PC-3 (cell line): ENCODE results near the gene TNNT1. TPM values are rescaled to one million over a fixed set of nuclear protein-coding genes. Genes with fewer than 3 reads are reported as not detected.
A peak's percentile ranks its signal among the peaks of the same experiment; 100 is the strongest.

Source experiments
- ATAC-seq: fragments of 200-7000 bp; cut with Tn5 transposase; 2 replicates; pipeline ENCODE4 v1.9.1; 2020; ENCODE audit warnings: mild to moderate bottlenecking, moderate library complexity
- BruUV-seq: library from RNA; stranded (reverse); fragments of 400-500 nt; replicated peaks from 2 replicates; lab custom pipeline; 2021; lab: Mats Ljungman, UMichigan
- CTCF ChIA-PET: fragments of 300-600 bp; sonication (Branson Sonifier 250); formaldehyde crosslinking; loops from one replicate; lab custom pipeline; 2022; ENCODE audit warnings: antibody characterized with exemption; lab: Charles Lee
- POLR2A ChIA-PET: fragments of 300-600 bp; sonication (Branson Sonifier 250); formaldehyde crosslinking; loops from one replicate; lab custom pipeline; 2022; ENCODE audit warnings: antibody characterized with exemption; ENCODE audit not compliant: unreplicated experiment; lab: Charles Lee
- DNase-seq: peaks from one replicate; pipeline ENCODE4 v3.0.0-alpha.2; 2015
- H2AFZ ChIP-seq: fragments of 300-600 bp; sonication (generic); 2 replicates; pipeline ENCODE4 v1.6.0; 2016; ENCODE audit warnings: antibody characterized with exemption, low read length
- H3F3A ChIP-seq: fragments of 300-600 bp; sonication (generic); one replicate; pipeline ENCODE4 v1.6.0; 2017; ENCODE audit warnings: antibody characterized with exemption, low read length, control low read depth, mild to moderate bottlenecking; ENCODE audit not compliant: unreplicated experiment
- H3K27ac ChIP-seq: fragments of 300-600 bp; sonication (generic); 2 replicates; pipeline ENCODE4 v1.5.1; 2016; ENCODE audit warnings: mild to moderate bottlenecking, low read length
- H3K27me3 ChIP-seq: fragments of 300-600 bp; sonication (generic); 2 replicates; pipeline ENCODE4 v1.6.1; 2016; ENCODE audit warnings: low read length, mixed read lengths
- H3K36me3 ChIP-seq: fragments of 300-600 bp; sonication (generic); 2 replicates; pipeline ENCODE4 v1.6.1; 2016; ENCODE audit warnings: low read depth, mixed run types, low read length, mixed read lengths
- H3K4me1 ChIP-seq: fragments of 300-600 bp; sonication (generic); 2 replicates; pipeline ENCODE4 v1.5.1; 2016; ENCODE audit warnings: low read length; ENCODE audit not compliant: insufficient read depth
- H3K4me2 ChIP-seq: fragments of 300-600 bp; sonication (generic); 2 replicates; pipeline ENCODE4 v1.6.0; 2016; ENCODE audit warnings: low read length
- H3K4me3 ChIP-seq: fragments of 300-600 bp; sonication (generic); 2 replicates; pipeline ENCODE4 v1.5.1; 2016; ENCODE audit warnings: mild to moderate bottlenecking, low read length, mixed read lengths
- H3K79me2 ChIP-seq: fragments of 300-600 bp; sonication (generic); 2 replicates; pipeline ENCODE4 v1.6.1; 2017; ENCODE audit warnings: low read length, mixed read lengths
- H3K9ac ChIP-seq: fragments of 300-600 bp; sonication (generic); 2 replicates; pipeline ENCODE4 v1.6.0; 2016; ENCODE audit warnings: mild to moderate bottlenecking, low read length
- H3K9me2 ChIP-seq: fragments of 300-600 bp; sonication (generic); replicated peaks from 2 replicates; pipeline ENCODE4 v1.6.1; 2016; ENCODE audit warnings: mixed run types, low read length, mixed read lengths
- H3K9me3 ChIP-seq: fragments of 300-600 bp; sonication (generic); 2 replicates; pipeline ENCODE4 v1.6.1; 2016; ENCODE audit warnings: low read length, mixed read lengths
- H4K20me1 ChIP-seq: fragments of 300-600 bp; sonication (generic); 2 replicates; pipeline ENCODE4 v1.6.1; 2016; ENCODE audit warnings: low read length, mixed read lengths
- CTCF ChIP-seq: fragments of 300-600 bp; sonication (generic); conservative IDR thresholded peaks from 2 replicates; pipeline ENCODE4 v1.5.1; 2017; ENCODE audit warnings: antibody characterized with exemption, low read depth, mild to moderate bottlenecking, low read length
- EZH2 ChIP-seq: fragments of 300-600 bp; sonication (generic); IDR thresholded peaks from one replicate; pipeline ENCODE4 v1.6.1; 2017; ENCODE audit warnings: antibody characterized with exemption, mild to moderate bottlenecking, low read length; ENCODE audit not compliant: unreplicated experiment
- EZH2phosphoT487 ChIP-seq: fragments of 300-600 bp; sonication (generic); IDR thresholded peaks from 2 replicates; pipeline ENCODE4 v1.6.1; 2018; ENCODE audit warnings: mild to moderate bottlenecking, antibody characterized with exemption, low read length, borderline replicate concordance
- intact Hi-C: fragments of 100-400 bp; cut with micrococcal nuclease; formaldehyde crosslinking; loops from 2 replicates; pipeline ENCODE4 v1.9.0; 2023
- total RNA-seq: library from RNA; depleted of rRNA; stranded (reverse); fragments of >200 nt; gene quantifications from 2 replicates; pipeline ENCODE4 v1.2.3, GENCODE V29; 2014

The TNNT1 gene
- total RNA-seq, 1 experiment from 2014 or later: 266 TPM

- BruUV-seq: no TSS peak
- TF ChIP-seq CTCF (no peak), EZH2 (no peak), EZH2phosphoT487 (no peak)
- Histone ChIP-seq H3K27ac (no peak overlapping the region), H3K9ac (no peak overlapping the region), H3K4me2 (peak overlapping the region; percentile 77), H3K4me3 (peak overlapping the region; percentile 52), H3K27me3 (no peaks in the 10 kb centered on the region), H3K9me2 (no peaks in the 10 kb centered on the region), H3K79me2 (0 out of 2 replicates have a peak, but pooled peaks cover 3% of the 10 kb centered on the region), H4K20me1 (no peaks in the 10 kb centered on the region), H3K4me1 (peaks cover 6% of the 10 kb centered on the region; the same call in 1 of the 2 replicates), H3F3A (no peaks in the 10 kb centered on the region), H2AFZ (no peak overlapping the region), H3K36me3 (no peaks in the 10 kb centered on the region), H3K9me3 (no peaks in the 10 kb centered on the region)
- CTCF ChIA-PET: interaction anchor here (0.6 kb wide), 1 partner anchor 30 kb away, joined by 3 read pairs; no protein-coding TSS in a partner anchor
- ATAC-seq: no peak
- intact Hi-C loops: no loop called here
- POLR2A ChIA-PET: no interaction called here
- no peak for DNase-seq
Observed at GRCh38 chr19:55145232-55145631, 3.8 kb downstream of the TNNT1 start.

GRCh38 chr19:55141696-55142095 lies 7.3 kb downstream of the TNNT1 start:
- CTCF ChIA-PET: interaction anchor here (0.6 to 1.3 kb wide), 8 partner anchors 17 to 362 kb away, joined by 3 to 18 read pairs (median 8); partner anchors contain the start of gene PPP6R1
- Histone ChIP-seq H3K9me3 (no peaks in the 10 kb centered on the region), H3K9ac (no peak overlapping the region), H3K4me3 (no peak overlapping the region), H4K20me1 (no peaks in the 10 kb centered on the region), H3K4me2 (peak overlapping the region; percentile 26), H3K27me3 (no peaks in the 10 kb centered on the region), H3K27ac (no peak overlapping the region), H3K36me3 (no peaks in the 10 kb centered on the region), H3K79me2 (0 out of 2 replicates have a peak, but pooled peaks cover 3% of the 10 kb centered on the region), H2AFZ (peak overlapping the region; percentile 10), H3F3A (no peaks in the 10 kb centered on the region), H3K4me1 (peaks cover 1% of the 10 kb centered on the region; the same call in 1 of the 2 replicates), H3K9me2 (no peaks in the 10 kb centered on the region)
- TF ChIP-seq EZH2phosphoT487 (no peak), EZH2 (no peak)
- BruUV-seq: no TSS peak
- ATAC-seq (no peak), DNase-seq (no peak)
- intact Hi-C loops: loop anchor here (1.0 to 5.0 kb wide), 4 partner anchors 19 to 361 kb away; no protein-coding TSS in a partner anchor
- POLR2A ChIA-PET: no interaction called here

GRCh38 chr19:55137915-55138314 lies 11.1 kb downstream of the TNNT1 start:
- intact Hi-C loops: no loop called here

More at GRCh38 chr19:55137915-55138314, 11.1 kb downstream of the TNNT1 start:
- H3K9me3 ChIP-seq: no peaks in the 10 kb centered on the region
- no peaks in the 10 kb centered on the region for H4K20me1 ChIP-seq
- POLR2A ChIA-PET: no interaction called here
- no peak for DNase-seq
- no peak overlapping the region for H2AFZ ChIP-seq
- no peak for ATAC-seq
- no peak overlapping the region for H3K9ac ChIP-seq
- H3F3A ChIP-seq: no peaks in the 10 kb centered on the region
- no peak overlapping the region for H3K4me2 ChIP-seq
- no peak overlapping the region for H3K27ac ChIP-seq
- BruUV-seq: no TSS peak
- no peaks in the 10 kb centered on the region for H3K27me3 ChIP-seq
- H3K36me3 ChIP-seq: no peaks in the 10 kb centered on the region
- CTCF ChIA-PET: no interaction called here
- TF ChIP-seq EZH2phosphoT487 (no peak), CTCF (no peak), EZH2 (no peak)
- H3K9me2 ChIP-seq: no peaks in the 10 kb centered on the region
- H3K4me1 ChIP-seq: no peaks in the 10 kb centered on the region
- H3K79me2 ChIP-seq: no peaks in the 10 kb centered on the region
- no peak overlapping the region for H3K4me3 ChIP-seq
